GM12874 (cell line): ENCODE measurements around the gene COL5A1.

Experiments
- TF ChIP-seq, protein P1 (sequence below): IDR thresholded peaks from 2 replicates; pipeline ENCODE4 v1.5.1; 2011; ENCODE audit warnings: low read depth, mild to moderate bottlenecking, control low read depth, low read length, moderate library complexity; ENCODE audit not compliant: insufficient read depth

The COL5A1 gene

DNA sequence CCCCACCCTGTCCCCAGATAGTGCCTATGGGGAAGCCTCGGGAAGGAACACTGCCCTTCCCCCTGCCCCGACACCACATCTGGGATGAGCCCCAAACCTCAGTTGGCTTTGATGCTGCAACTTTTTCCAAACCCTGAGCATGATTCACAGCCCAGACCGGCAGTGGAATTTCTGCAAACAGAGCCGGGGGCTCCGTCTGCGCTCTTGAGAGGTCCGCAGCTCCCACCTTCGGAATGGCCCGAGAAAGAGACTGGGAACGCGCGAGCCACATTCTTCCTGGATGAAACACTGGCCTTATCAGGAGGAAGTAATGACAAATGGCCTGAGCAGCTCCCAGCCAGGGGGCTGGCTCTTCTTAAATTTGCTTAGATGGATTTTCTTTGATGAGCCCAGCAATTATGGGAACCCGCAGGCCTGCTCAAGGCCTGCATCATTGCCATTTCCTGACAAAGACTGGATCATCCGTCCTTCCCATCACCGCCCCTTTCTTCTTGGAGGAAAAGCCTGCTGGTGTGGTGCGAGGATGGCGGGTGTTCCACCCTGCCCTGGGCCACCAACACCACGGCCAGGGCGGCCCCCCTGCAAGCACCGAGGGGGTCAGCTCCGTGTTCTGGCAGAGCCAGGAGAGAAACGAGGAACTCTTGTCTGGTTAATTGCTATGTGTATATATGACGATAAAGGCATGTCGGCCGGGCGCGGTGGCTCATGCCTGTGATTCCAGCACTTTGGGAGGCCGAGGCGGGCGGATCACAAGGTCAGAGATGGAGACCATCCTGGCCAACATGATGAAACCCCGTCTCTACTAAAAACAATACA, 38.8 kb upstream of the COL5A1 start:
- TF ChIP-seq, protein P1, sequence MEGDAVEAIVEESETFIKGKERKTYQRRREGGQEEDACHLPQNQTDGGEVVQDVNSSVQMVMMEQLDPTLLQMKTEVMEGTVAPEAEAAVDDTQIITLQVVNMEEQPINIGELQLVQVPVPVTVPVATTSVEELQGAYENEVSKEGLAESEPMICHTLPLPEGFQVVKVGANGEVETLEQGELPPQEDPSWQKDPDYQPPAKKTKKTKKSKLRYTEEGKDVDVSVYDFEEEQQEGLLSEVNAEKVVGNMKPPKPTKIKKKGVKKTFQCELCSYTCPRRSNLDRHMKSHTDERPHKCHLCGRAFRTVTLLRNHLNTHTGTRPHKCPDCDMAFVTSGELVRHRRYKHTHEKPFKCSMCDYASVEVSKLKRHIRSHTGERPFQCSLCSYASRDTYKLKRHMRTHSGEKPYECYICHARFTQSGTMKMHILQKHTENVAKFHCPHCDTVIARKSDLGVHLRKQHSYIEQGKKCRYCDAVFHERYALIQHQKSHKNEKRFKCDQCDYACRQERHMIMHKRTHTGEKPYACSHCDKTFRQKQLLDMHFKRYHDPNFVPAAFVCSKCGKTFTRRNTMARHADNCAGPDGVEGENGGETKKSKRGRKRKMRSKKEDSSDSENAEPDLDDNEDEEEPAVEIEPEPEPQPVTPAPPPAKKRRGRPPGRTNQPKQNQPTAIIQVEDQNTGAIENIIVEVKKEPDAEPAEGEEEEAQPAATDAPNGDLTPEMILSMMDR: no peak

DNA sequence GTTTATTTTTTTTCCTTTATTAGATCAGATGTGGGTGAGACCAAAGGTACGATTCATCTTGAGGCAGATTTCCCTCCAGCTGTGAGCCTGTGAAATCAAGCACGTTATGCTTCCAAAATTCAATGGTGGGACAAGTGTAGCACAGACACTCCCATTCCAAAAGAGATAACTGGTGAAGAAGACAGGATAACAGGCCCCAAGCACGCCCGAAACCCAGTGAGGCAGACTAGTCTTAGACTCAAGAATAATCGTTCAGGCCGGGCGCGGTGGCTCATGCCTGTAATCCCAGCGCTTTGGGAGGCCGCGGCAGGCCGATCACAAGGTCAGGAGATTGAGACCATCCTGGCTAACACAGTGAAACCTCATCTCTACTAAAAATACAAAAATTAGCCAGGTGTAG, 36.8 kb upstream of the COL5A1 start:
- TF ChIP-seq, protein P1: no peak

DNA sequence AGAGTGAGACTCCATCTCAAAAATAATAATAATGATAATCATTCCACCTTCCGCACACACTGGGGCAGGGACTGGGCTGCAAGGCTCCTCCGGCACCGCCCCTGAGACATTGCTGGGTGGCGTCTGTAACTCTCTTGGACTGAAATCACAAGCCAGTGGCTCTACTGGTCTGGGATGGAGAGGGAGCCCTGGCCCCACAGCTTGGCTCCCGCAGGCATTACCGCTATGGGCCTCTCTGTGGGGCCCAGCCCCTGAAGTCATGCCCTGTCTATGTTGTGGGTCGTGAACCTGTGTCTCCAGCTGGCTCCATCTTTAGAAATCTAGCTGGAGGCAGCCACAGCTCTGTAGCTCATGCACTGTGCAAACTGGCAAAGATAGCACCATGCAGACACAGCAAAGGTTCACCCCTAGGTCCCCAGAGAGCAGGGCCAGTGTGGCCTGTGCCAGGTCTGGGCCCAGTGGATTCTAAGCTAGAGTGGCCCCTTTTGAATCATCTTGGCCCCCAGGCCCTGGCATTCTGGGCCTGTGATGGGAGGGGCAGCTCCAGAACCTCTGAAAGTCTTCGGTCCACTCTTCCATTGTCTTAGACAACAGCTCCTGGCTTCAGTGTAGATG, 36.1 kb upstream of the COL5A1 start:
- TF ChIP-seq, protein P1: no peak

DNA sequence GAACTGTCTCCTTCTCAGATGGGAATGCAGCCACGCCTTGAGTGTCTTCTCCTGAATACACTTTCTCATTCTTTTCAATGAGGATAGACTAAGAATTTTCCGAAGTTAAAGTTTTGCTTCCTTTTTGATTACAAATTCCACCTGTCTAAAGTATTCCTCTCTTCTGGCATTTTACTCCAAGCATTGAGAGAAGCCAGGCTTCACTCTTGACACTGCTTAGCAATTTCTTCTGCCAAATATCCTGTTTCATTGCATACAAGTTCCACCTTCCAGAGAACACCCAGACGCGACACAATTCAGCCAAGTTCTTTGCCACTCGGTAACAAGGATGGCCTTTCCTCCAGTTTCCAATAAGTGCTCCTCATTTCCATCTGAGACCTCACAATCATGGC, 35.6 kb upstream of the COL5A1 start:
- TF ChIP-seq, protein P1: no peak

DNA sequence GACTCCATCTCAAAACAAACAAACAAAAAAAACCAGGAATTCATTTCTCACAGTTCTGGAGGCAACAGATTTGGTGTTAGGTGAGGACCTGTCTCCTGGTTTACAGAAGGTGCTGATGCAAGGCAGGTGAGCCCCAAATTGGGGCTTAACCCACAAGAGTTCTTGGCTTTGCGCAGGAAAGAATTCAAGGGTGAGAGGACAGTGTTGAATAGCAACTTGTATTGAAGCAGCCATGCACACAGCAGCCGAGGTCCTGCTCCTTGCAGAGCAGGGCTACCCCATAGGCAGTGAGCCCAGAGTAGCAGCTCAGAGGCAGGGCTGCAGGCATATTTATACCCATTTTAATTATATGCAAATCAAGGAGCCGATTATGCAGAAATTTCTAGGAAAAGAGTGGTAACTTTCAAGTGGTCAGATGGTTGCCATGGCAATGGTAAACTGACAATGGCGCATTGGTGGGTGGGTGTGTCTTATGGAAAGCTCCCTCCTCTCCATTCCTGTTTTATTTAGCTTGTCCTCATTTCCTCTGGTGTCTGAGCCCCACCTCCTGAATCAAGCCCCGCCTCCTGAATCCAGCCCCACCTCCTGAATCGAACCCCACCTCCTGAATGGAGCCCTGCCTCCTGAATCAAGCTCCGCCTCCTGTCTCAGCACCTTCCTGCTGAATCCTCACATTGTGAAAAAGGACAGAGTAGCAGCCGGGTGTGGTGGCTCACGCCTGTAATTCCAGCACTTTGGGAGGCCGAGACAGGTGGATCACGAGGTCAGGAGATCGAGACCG, 34.5 kb upstream of the COL5A1 start:
- TF ChIP-seq, protein P1: no peak

DNA sequence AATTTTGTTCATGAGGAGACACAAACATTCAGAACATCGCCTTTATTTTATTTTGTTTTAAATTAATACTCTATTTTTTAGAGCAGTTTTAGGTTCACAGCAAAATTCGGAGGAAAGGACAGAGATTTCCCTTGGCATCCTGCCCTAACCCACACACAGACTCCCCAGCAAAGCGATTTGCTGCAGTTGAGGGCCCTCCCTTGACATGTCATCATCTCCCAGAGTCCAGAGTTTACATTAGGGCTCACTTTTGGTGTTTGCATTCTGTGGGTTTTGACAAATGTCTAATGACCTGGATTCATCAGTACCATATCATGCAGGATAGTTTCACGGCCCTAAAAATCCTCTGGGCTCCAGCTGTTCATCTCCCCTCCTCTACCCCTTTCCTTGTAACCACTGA, 33.6 kb upstream of the COL5A1 start:
- TF ChIP-seq, protein P1: no peak

DNA sequence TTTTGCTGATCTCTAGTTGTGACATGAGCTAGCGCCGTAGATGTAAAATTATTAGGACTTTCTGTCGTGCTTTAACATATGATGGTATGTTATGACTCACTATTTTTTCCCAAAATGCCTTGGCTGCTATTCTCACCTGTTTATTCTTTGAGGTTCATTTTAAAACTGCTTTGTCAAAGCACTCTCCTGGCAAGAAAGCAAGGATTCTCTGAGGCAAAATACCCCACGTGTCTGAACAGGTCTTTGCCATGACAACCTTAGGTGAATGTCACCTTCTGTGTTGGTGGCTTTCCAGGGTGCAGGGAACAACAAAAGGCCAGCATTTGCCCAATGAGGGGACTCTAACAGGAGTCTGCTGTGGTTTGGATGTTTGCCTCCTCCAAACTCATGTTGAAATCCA, 30.6 kb upstream of the COL5A1 start:
- TF ChIP-seq, protein P1: no peak
